MCF 10A (cell line): ENCODE data around the gene PDE6G. TPM values are rescaled to one million over a fixed set of nuclear protein-coding genes. Genes with fewer than 3 reads are reported as not detected.

Experiments
- BruUV-seq: library from RNA; stranded (reverse); fragments of 400-500 nt; replicated peaks from 2 replicates; lab custom pipeline; 2021; lab: Mats Ljungman, UMichigan
- CTCF ChIA-PET: fragments of 300-600 bp; sonication (Branson Sonifier 250); formaldehyde crosslinking; extraction: SDS; loops from one replicate; lab custom pipeline; 2021; ENCODE audit warnings: antibody characterized with exemption, inconsistent platforms; lab: Yijun Ruan, JAX
- POLR2A ChIA-PET: fragments of 300-600, 350-650 bp; sonication (Branson Sonifier 250); formaldehyde crosslinking; extraction: SDS; loops from one replicate; lab custom pipeline; 2020; ENCODE audit warnings: antibody characterized with exemption, inconsistent platforms; lab: Yijun Ruan, JAX
- DNase-seq: peaks from one replicate; pipeline ENCODE4 v3.0.0-alpha.2; 2018; ENCODE audit not compliant: unreplicated experiment
- H3K27ac Mint-ChIP-seq: one replicate; pipeline ENCODE4 v1.8.0; 2022; ENCODE audit warnings: mild to moderate bottlenecking, low read depth, mixed read lengths; ENCODE audit not compliant: unreplicated experiment
- H3K27me3 Mint-ChIP-seq: one replicate; pipeline ENCODE4 v1.8.0; 2022; ENCODE audit warnings: mixed read lengths; ENCODE audit not compliant: insufficient read depth, unreplicated experiment
- H3K36me3 Mint-ChIP-seq: one replicate; pipeline ENCODE4 v1.8.0; 2022; ENCODE audit warnings: mild to moderate bottlenecking, moderate library complexity, mixed read lengths; ENCODE audit not compliant: insufficient read depth, unreplicated experiment
- H3K4me1 Mint-ChIP-seq: one replicate; pipeline ENCODE4 v1.8.0; 2022; ENCODE audit warnings: mixed read lengths; ENCODE audit not compliant: insufficient read depth, unreplicated experiment
- H3K4me3 Mint-ChIP-seq: one replicate; pipeline ENCODE4 v1.8.0; 2022; ENCODE audit warnings: mild to moderate bottlenecking, moderate library complexity, mixed read lengths; ENCODE audit not compliant: unreplicated experiment
- H3K9me3 Mint-ChIP-seq: one replicate; pipeline ENCODE4 v1.8.0; 2022; ENCODE audit warnings: mixed read lengths; ENCODE audit not compliant: unreplicated experiment
- CTCF ChIP-seq: fragments of 200-600 bp; IDR thresholded peaks from one replicate; pipeline ENCODE4 v1.8.0; 2022; ENCODE audit warnings: antibody characterized with exemption, mild to moderate bottlenecking; ENCODE audit not compliant: unreplicated experiment
- intact Hi-C: fragments of 100-400 bp; cut with micrococcal nuclease; formaldehyde crosslinking; loops from 2 replicates; pipeline ENCODE4 v1.14.1; 2022
- total RNA-seq: library from RNA; stranded (reverse); gene quantifications from 2 replicates; pipeline ENCODE4 v1.2.3, GENCODE V29; 2022

The PDE6G gene
- total RNA-seq, 1 experiment from 2014 or later, result not detected

GRCh38 chr17:81608605-81609004, 47.7 kb downstream of the PDE6G start:
- peaks cover 91% of the 10 kb centered on the region for H3K36me3 Mint-ChIP-seq
- BruUV-seq, result no TSS peak
- intact Hi-C loops, result no loop called here
- no peak for TF ChIP-seq CTCF
- H3K27ac Mint-ChIP-seq, result no peak overlapping the region
- H3K4me3 Mint-ChIP-seq, result no peak overlapping the region
- no peaks in the 10 kb centered on the region for H3K27me3 Mint-ChIP-seq
- no peak for DNase-seq
- ChIA-PET POLR2A (interaction anchor here (0.6 to 1.4 kb wide), 5 partner anchors 18 to 551 kb away, joined by 3 read pairs; partner anchors contain the start of genes FAAP100, NPLOC4 and TSPAN10), CTCF (no interaction called here)
- H3K9me3 Mint-ChIP-seq, result no peaks in the 10 kb centered on the region
- no peaks in the 10 kb centered on the region for H3K4me1 Mint-ChIP-seq

- POLR2A ChIA-PET, result interaction anchor here (0.6 to 1.4 kb wide), 6 partner anchors 13 to 56 kb away, joined by 3 to 4 read pairs (median 3); partner anchors contain the start of genes FAAP100, NPLOC4 and TSPAN10
- Mint-ChIP-seq H3K4me1 (no peaks in the 10 kb centered on the region), H3K9me3 (no peaks in the 10 kb centered on the region), H3K4me3 (no peak overlapping the region), H3K27me3 (no peaks in the 10 kb centered on the region), H3K36me3 (peaks cover 91% of the 10 kb centered on the region), H3K27ac (no peak overlapping the region)
- BruUV-seq, result no TSS peak
- intact Hi-C loops, result no loop called here
- DNase-seq, result no peak
- CTCF ChIA-PET, result interaction anchor here (0.6 kb wide), 1 partner anchor 123 kb away, joined by 3 read pairs; no protein-coding TSS in a partner anchor
- no peak for TF ChIP-seq CTCF
These were observed 48.3 kb downstream of the PDE6G start for GRCh38 chr17:81608082-81608481.

- DNase-seq, result no peak
- ChIA-PET POLR2A (interaction anchor here (0.7 to 1.4 kb wide), 5 partner anchors 14 to 50 kb away, joined by 3 to 4 read pairs (median 3); partner anchors contain the start of genes NPLOC4 and TSPAN10), CTCF (interaction anchor here (0.6 kb wide), 3 partner anchors 23 to 123 kb away, joined by 3 read pairs; no protein-coding TSS in a partner anchor)
- TF ChIP-seq CTCF, result no peak
- Mint-ChIP-seq H3K4me1 (no peaks in the 10 kb centered on the region), H3K27ac (no peak overlapping the region), H3K36me3 (peaks cover 91% of the 10 kb centered on the region), H3K4me3 (no peak overlapping the region), H3K27me3 (no peaks in the 10 kb centered on the region), H3K9me3 (no peaks in the 10 kb centered on the region)
- no TSS peak for BruUV-seq
- intact Hi-C loops, result no loop called here
These were observed 48.9 kb downstream of the PDE6G start for GRCh38 chr17:81607431-81607830.

GRCh38 chr17:81603846-81604610, 52.3 kb downstream of the PDE6G start:
- Mint-ChIP-seq H3K27ac (no peak overlapping the region), H3K4me3 (no peak overlapping the region), H3K27me3 (no peaks in the 10 kb centered on the region), H3K36me3 (peaks cover 94% of the 10 kb centered on the region), H3K4me1 (no peaks in the 10 kb centered on the region), H3K9me3 (no peaks in the 10 kb centered on the region)
- BruUV-seq, result no TSS peak
- TF ChIP-seq CTCF, result no peak
- intact Hi-C loops, result no loop called here
- no peak for DNase-seq
- POLR2A ChIA-PET, result no interaction called here
- CTCF ChIA-PET, result interaction anchor here (0.6 to 1.2 kb wide), 4 partner anchors 8 to 311 kb away, joined by 3 to 4 read pairs (median 3); no protein-coding TSS in a partner anchor
